Measurements from ENCODE around the gene CYSRT1.
A peak's percentile ranks its signal among the peaks of the same experiment; 100 is the strongest.
"Not testable (repeated sequence)": the region's sequence is repeated elsewhere in the genome, so short reads cannot be mapped to it uniquely, and the experiment has no call there.

Gene CYSRT1

GRCh38 chr9:137253717-137254623 lies 29.0 kb downstream of the CYSRT1 start:
- TF ChIP-seq POLR2AphosphoS5 (IDR thresholded peaks at IDR 0.05; ENCODE audit: low read depth, low read length) (no peak), TAF1 (IDR thresholded peaks at IDR 0.05; ENCODE audit: borderline replicate concordance, low read depth, low read length) (no peak), POLR2A (IDR thresholded peaks at IDR 0.05; ENCODE audit: low read depth, low read length) (no peak)
- FAIRE-seq: no peak
- DNase-seq (ENCODE audit: insufficient read length): no peak

- FAIRE-seq: peak; percentile 100
- TF ChIP-seq POLR2AphosphoS5 (IDR thresholded peaks at IDR 0.05; ENCODE audit: low read depth, low read length) (no peak), TAF1 (IDR thresholded peaks at IDR 0.05; ENCODE audit: borderline replicate concordance, low read depth, low read length) (no peak), POLR2A (IDR thresholded peaks at IDR 0.05; ENCODE audit: low read depth, low read length) (peak; percentile 68)
- peak; percentile 100 for DNase-seq (ENCODE audit: insufficient read length)
Observed at GRCh38 chr9:137254624-137255447, 29.9 kb downstream of the CYSRT1 start, which contains the start of gene NELFB. Gene NELFB (plus strand): TSS chr9:137255327.

GRCh38 chr9:137255448-137256114 lies 30.6 kb downstream of the CYSRT1 start:
- DNase-seq (ENCODE audit: insufficient read length): no peak

GRCh38 chr9:137256362-137256761 lies 31.4 kb downstream of the CYSRT1 start:
- TF ChIP-seq TAF1 (IDR thresholded peaks at IDR 0.05; ENCODE audit: borderline replicate concordance, low read depth, low read length): no peak
- TF ChIP-seq POLR2AphosphoS5 (IDR thresholded peaks at IDR 0.05; ENCODE audit: low read depth, low read length): no peak
- TF ChIP-seq POLR2A (IDR thresholded peaks at IDR 0.05; ENCODE audit: low read depth, low read length): no peak
- FAIRE-seq (no peak), DNase-seq (ENCODE audit: insufficient read length) (no peak)

More at GRCh38 chr9:137255448-137256114, 30.6 kb downstream of the CYSRT1 start:
- FAIRE-seq: no peak
- TF ChIP-seq POLR2AphosphoS5 (IDR thresholded peaks at IDR 0.05; ENCODE audit: low read depth, low read length) (no peak), TAF1 (IDR thresholded peaks at IDR 0.05; ENCODE audit: borderline replicate concordance, low read depth, low read length) (no peak), POLR2A (IDR thresholded peaks at IDR 0.05; ENCODE audit: low read depth, low read length) (no peak; the same call in 1 of the 2 replicates)

GRCh38 chr9:137256856-137257255 lies 31.9 kb downstream of the CYSRT1 start:
- no peak for TF ChIP-seq TAF1 (IDR thresholded peaks at IDR 0.05; ENCODE audit: borderline replicate concordance, low read depth, low read length)
- no peak for TF ChIP-seq POLR2A (IDR thresholded peaks at IDR 0.05; ENCODE audit: low read depth, low read length)
- TF ChIP-seq POLR2AphosphoS5 (IDR thresholded peaks at IDR 0.05; ENCODE audit: low read depth, low read length): no peak
- DNase-seq (ENCODE audit: insufficient read length): no peak
- no peak for FAIRE-seq

GRCh38 chr9:137262173-137262908 lies 37.4 kb downstream of the CYSRT1 start:
- FAIRE-seq; DNase-seq (ENCODE audit: insufficient read length): not testable (repeated sequence)

- no peak for TF ChIP-seq POLR2AphosphoS5 (IDR thresholded peaks at IDR 0.05; ENCODE audit: low read depth, low read length)
- TF ChIP-seq TAF1 (IDR thresholded peaks at IDR 0.05; ENCODE audit: borderline replicate concordance, low read depth, low read length): no peak
- TF ChIP-seq POLR2A (IDR thresholded peaks at IDR 0.05; ENCODE audit: low read depth, low read length): no peak; the same call in 1 of the 2 replicates
- FAIRE-seq: no peak
- no peak for DNase-seq (ENCODE audit: insufficient read length)
Observed at GRCh38 chr9:137262909-137263285, 37.9 kb downstream of the CYSRT1 start.

- no peak for DNase-seq (ENCODE audit: insufficient read length)
- no peak for TF ChIP-seq POLR2A (IDR thresholded peaks at IDR 0.05; ENCODE audit: low read depth, low read length)
- no peak for TF ChIP-seq TAF1 (IDR thresholded peaks at IDR 0.05; ENCODE audit: borderline replicate concordance, low read depth, low read length)
- no peak for TF ChIP-seq POLR2AphosphoS5 (IDR thresholded peaks at IDR 0.05; ENCODE audit: low read depth, low read length)
- FAIRE-seq: no peak
Observed at GRCh38 chr9:137263506-137263905, 38.5 kb downstream of the CYSRT1 start.

GRCh38 chr9:137264067-137264466 lies 39.1 kb downstream of the CYSRT1 start:
- DNase-seq (ENCODE audit: insufficient read length) (no peak), FAIRE-seq (no peak)
- TF ChIP-seq POLR2AphosphoS5 (IDR thresholded peaks at IDR 0.05; ENCODE audit: low read depth, low read length) (no peak), TAF1 (IDR thresholded peaks at IDR 0.05; ENCODE audit: borderline replicate concordance, low read depth, low read length) (no peak), POLR2A (IDR thresholded peaks at IDR 0.05; ENCODE audit: low read depth, low read length) (no peak)

GRCh38 chr9:137265496-137266161 lies 40.7 kb downstream of the CYSRT1 start:
- TF ChIP-seq POLR2A (IDR thresholded peaks at IDR 0.05; ENCODE audit: low read depth, low read length) (no peak), TAF1 (IDR thresholded peaks at IDR 0.05; ENCODE audit: borderline replicate concordance, low read depth, low read length) (no peak), POLR2AphosphoS5 (IDR thresholded peaks at IDR 0.05; ENCODE audit: low read depth, low read length) (no peak)
- FAIRE-seq: no peak
- no peak for DNase-seq (ENCODE audit: insufficient read length)
